ENCODE data around the gene YWHAQ. TPM values are rescaled to one million over a fixed set of nuclear protein-coding genes. Genes with fewer than 3 reads are reported as not detected.

YWHAQ gene
- total RNA-seq, 2 donors from 2014 or later, result 158 to 183 TPM

DNA sequence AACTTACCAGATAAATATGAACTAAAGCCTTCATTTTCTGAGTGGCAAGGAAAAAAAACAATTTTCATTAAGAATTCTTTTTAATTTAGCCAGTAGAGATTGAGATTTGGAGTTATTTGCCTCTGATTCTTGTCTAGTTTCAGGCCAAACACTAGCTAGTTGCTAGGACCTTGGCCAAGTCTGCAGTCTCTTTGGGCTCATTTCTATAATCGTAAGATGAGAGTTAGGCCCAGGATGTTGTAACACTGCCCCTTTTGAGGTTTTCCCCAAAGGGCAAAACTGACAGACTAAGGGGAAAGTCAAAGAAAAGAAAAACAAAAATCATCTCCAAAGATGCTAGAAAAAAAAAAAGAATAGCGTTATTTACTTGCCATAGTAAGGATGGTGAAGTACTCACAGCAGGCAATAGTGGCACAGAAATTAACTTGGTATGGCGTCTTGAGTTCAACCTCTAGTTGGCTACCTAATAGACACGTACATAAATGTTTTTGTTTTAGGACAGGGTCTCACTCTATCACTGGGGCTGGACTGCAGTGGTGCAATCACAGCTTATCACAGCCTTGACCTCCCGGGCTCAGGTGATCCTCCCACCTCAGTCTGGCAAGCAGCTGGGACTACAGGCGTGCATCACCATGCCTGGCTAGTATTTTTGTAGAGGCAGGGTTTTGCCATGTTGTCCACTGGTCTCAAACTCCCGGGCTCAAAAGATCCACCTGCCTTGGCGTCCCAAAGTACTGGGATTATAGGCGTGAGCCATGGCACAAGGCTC lies 52.1 kb downstream of the YWHAQ start:
- Histone ChIP-seq H3K27me3 (replicated peaks; ENCODE audit: insufficient read depth) (no peaks in the 10 kb centered on the region), H3K4me1 (ENCODE audit: control insufficient read depth in 1 of 2, low read depth in 2 of 2) (peaks cover under 1 to 32% of the 10 kb centered on the region in 2 donors), H3K36me3 (no peaks in the 10 kb centered on the region), H3K27ac (no peak overlapping the region), H3K9me3 (no peaks in the 10 kb centered on the region), H3K4me3 (no peak overlapping the region)
- ATAC-seq (ENCODE audit: insufficient number of reproducible peaks, low FRiP score, low read depth) (no peak), DNase-seq (ENCODE audit: low spot score) (no peak)
- TF ChIP-seq, protein P1, sequence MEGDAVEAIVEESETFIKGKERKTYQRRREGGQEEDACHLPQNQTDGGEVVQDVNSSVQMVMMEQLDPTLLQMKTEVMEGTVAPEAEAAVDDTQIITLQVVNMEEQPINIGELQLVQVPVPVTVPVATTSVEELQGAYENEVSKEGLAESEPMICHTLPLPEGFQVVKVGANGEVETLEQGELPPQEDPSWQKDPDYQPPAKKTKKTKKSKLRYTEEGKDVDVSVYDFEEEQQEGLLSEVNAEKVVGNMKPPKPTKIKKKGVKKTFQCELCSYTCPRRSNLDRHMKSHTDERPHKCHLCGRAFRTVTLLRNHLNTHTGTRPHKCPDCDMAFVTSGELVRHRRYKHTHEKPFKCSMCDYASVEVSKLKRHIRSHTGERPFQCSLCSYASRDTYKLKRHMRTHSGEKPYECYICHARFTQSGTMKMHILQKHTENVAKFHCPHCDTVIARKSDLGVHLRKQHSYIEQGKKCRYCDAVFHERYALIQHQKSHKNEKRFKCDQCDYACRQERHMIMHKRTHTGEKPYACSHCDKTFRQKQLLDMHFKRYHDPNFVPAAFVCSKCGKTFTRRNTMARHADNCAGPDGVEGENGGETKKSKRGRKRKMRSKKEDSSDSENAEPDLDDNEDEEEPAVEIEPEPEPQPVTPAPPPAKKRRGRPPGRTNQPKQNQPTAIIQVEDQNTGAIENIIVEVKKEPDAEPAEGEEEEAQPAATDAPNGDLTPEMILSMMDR (IDR thresholded peaks at IDR 0.05), result no peak

DNA sequence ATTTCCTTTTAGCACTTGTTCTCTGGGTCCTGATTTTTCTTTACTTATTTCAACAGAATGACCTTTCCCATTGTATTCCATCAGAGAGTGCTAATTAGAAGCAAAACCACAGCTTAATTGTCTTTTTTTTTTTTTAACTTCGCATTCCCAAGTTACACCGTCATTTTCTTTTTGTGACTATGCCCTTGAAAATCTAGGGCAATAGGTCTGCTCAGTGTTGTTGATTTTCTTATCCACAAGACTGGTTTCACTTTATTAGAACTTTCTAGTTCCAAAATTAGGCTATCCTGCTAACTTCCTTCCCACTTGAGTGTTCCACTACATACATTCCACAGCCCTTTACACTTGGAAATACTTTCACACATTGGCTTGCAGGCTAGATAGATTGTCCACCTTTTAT lies 56.5 kb downstream of the YWHAQ start:
- H3K4me3 ChIP-seq, result peak overlapping the region; percentile 10
- TF ChIP-seq, protein P1 (IDR thresholded peaks at IDR 0.05), result no peak
- DNase-seq (ENCODE audit: low spot score) (no peak), ATAC-seq (ENCODE audit: insufficient number of reproducible peaks, low FRiP score, low read depth) (peak; percentile 42)
- H3K9me3 ChIP-seq, result no peaks in the 10 kb centered on the region
- peak overlapping the region; percentile 76 to 90 for H3K27ac ChIP-seq
- no peaks in the 10 kb centered on the region for H3K36me3 ChIP-seq
- peaks cover 4 to 42% of the 10 kb centered on the region in 2 donors for H3K4me1 ChIP-seq (ENCODE audit: control insufficient read depth in 1 of 2, low read depth in 2 of 2)
- H3K27me3 ChIP-seq (replicated peaks; ENCODE audit: insufficient read depth), result no peaks in the 10 kb centered on the region

DNA sequence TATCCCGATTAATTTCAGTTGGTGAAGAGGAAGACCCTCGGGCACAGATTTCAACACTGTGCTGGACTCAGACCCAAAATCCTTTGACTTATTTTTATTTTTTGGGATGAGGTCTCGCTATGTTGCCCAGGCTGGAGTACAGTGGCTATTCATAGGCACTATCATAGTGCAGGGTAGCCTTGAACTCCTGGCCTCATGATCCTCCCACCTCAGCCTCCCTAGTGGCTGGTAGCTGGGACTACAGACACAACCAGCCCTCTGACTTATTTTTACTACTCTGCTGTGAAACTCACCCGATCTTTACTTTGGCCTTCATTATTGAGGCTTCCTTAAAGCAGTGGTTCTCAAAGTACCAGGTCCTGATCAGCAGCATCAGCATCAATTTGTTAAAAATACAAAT lies 57.0 kb downstream of the YWHAQ start:
- peak; percentile 31 for ATAC-seq (ENCODE audit: insufficient number of reproducible peaks, low FRiP score, low read depth)
- Histone ChIP-seq H3K27ac (peak overlapping the region; percentile 76 to 90), H3K9me3 (no peaks in the 10 kb centered on the region), H3K4me1 (ENCODE audit: control insufficient read depth in 1 of 2, low read depth in 2 of 2) (peaks cover 4 to 41% of the 10 kb centered on the region in 2 donors), H3K4me3 (peak overlapping the region; percentile 10), H3K36me3 (no peaks in the 10 kb centered on the region), H3K27me3 (replicated peaks; ENCODE audit: insufficient read depth) (no peaks in the 10 kb centered on the region)
- TF ChIP-seq, protein P1 (IDR thresholded peaks at IDR 0.05), result peak; percentile 16
- DNase-seq (ENCODE audit: low spot score), result no peak

DNA sequence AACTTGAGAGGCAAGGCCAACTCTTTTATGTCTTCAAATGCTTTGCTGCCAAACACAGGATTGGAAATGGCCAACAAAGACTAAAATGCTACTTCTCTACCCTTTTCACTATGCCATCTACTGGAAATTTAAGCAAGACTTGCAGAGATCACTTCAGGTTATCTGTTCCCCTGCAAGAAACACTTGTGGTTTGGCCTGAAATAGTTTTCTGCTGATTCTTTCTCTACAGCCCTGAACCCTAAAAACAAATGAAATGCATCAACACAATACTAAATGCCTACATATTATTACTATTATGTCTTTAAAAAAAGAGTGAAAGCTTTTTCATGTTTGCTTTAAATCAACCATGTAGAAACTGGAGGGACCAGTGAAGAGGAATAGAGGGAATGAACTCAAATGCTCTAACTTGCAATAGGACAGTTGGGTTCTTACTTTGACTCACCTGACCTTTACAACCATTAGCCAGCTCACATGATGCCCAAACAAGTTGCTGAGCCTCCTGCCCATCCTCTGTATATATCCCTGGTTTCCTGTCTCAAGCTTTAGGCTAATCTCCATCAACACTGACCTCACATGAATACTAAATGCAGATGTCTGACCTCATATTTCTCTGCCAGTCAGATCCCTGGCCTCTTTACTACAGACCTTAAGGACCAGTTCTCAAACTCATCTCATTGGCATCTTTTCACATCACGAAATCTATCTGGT lies 57.6 kb downstream of the YWHAQ start:
- ATAC-seq (ENCODE audit: insufficient number of reproducible peaks, low FRiP score, low read depth) (no peak), DNase-seq (ENCODE audit: low spot score) (no peak)
- H3K36me3 ChIP-seq, result no peaks in the 10 kb centered on the region
- H3K27me3 ChIP-seq (replicated peaks; ENCODE audit: insufficient read depth), result no peaks in the 10 kb centered on the region
- H3K4me3 ChIP-seq, result no peak overlapping the region
- no peaks in the 10 kb centered on the region for H3K9me3 ChIP-seq
- H3K27ac ChIP-seq, result peak overlapping the region; percentile 76 to 90
- TF ChIP-seq, protein P1 (IDR thresholded peaks at IDR 0.05), result no peak
- peaks cover 4 to 35% of the 10 kb centered on the region in 2 donors for H3K4me1 ChIP-seq (ENCODE audit: control insufficient read depth in 1 of 2, low read depth in 2 of 2)
